HG02678 (cell line): ENCODE data around the gene RALGPS1.

Source experiments
- ATAC-seq: cut with Tn5 transposase; IDR thresholded peaks from one replicate; pipeline ENCODE4 v1.9.1; 2021; ENCODE audit warnings: mild to moderate bottlenecking, moderate library complexity; ENCODE audit not compliant: unreplicated experiment

RALGPS1 gene

GRCh38 chr9:127050152-127050551 is 135.6 kb downstream of the RALGPS1 start:
- no peak for ATAC-seq

GRCh38 chr9:127050591-127051001 is 136.0 kb downstream of the RALGPS1 start:
- no peak for ATAC-seq

GRCh38 chr9:127051881-127052595 is 137.5 kb downstream of the RALGPS1 start:
- ATAC-seq: no peak

GRCh38 chr9:127053057-127053821 is 138.7 kb downstream of the RALGPS1 start:
- ATAC-seq: no peak

GRCh38 chr9:127053960-127054359 is 139.4 kb downstream of the RALGPS1 start:
- no peak for ATAC-seq

- ATAC-seq: no peak
Measured at GRCh38 chr9:127055745-127056402, 141.3 kb downstream of the RALGPS1 start.

GRCh38 chr9:127056446-127056845 is 141.9 kb downstream of the RALGPS1 start:
- no peak for ATAC-seq

- ATAC-seq: no peak
Measured at GRCh38 chr9:127058011-127058644, 143.5 kb downstream of the RALGPS1 start.

- ATAC-seq: no peak
Measured at GRCh38 chr9:127058645-127059021, 144.1 kb downstream of the RALGPS1 start.

- ATAC-seq: no peak
Measured at GRCh38 chr9:127059030-127059429, 144.4 kb downstream of the RALGPS1 start.

- no peak for ATAC-seq
Measured at GRCh38 chr9:127059765-127060361, 145.3 kb downstream of the RALGPS1 start.

- no peak for ATAC-seq
Measured at GRCh38 chr9:127061411-127061810, 146.8 kb downstream of the RALGPS1 start.

- no peak for ATAC-seq
Measured at GRCh38 chr9:127064335-127064734, 149.8 kb downstream of the RALGPS1 start.

- ATAC-seq: no peak
Measured at GRCh38 chr9:127065592-127065991, 151.0 kb downstream of the RALGPS1 start.

- ATAC-seq: no peak
Measured at GRCh38 chr9:127066060-127066850, 151.7 kb downstream of the RALGPS1 start.

- no peak for ATAC-seq
Measured at GRCh38 chr9:127066851-127067136, 152.2 kb downstream of the RALGPS1 start.

- no peak for ATAC-seq
Measured at GRCh38 chr9:127067603-127068220, 153.1 kb downstream of the RALGPS1 start.

- no peak for ATAC-seq
Measured at GRCh38 chr9:127074561-127075548, 160.3 kb downstream of the RALGPS1 start.
